GM13977 (cell line): ENCODE measurements around the gene LHX2.
"Not testable (repeated sequence)": the region's sequence is repeated elsewhere in the genome, so short reads cannot be mapped to it uniquely, and the experiment has no call there.

Experiments used
- DNase-seq: peaks from one replicate; pipeline ENCODE4 v3.0.0; 2012; ENCODE audit warnings: low spot score
- in situ Hi-C: fragments of 300-500 bp; cut with MboI; formaldehyde crosslinking; loops from one replicate; pipeline ENCODE4 v1.12.0; 2022; ENCODE audit warnings: low sequenced_read_pairs, low pct_unique_long_range_greater_than_20kb, mixed read lengths, inconsistent platforms; ENCODE audit not compliant: unreplicated experiment
- TF ChIP-seq, protein P1 (sequence below): IDR thresholded peaks from 2 replicates; pipeline ENCODE4 v1.5.1; 2012; ENCODE audit warnings: mild to moderate bottlenecking, control low read depth; ENCODE audit not compliant: insufficient read depth; ENCODE audit errors: extremely low read depth, missing control alignments

The LHX2 gene

DNA sequence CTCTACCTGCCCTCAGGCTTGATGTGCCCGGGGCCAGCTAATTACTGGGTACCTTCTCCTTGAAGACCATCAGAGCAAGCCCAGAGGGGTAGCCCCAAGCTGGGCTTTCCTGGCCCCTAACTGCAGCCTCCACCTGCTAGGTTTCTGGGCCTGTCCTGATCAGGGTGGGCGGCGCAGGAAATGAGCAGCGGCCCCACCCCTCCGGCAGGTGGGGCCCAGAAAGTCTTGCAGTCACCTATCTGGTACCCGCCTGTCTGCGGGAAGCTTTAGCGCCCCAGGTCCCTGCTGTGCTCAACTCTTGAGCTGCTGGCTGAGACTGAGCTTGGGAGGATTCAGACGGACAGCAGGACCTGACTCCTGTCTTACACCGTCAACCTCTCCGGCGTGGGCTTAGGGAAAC, 37.1 kb upstream of the LHX2 start:
- TF ChIP-seq, protein P1, sequence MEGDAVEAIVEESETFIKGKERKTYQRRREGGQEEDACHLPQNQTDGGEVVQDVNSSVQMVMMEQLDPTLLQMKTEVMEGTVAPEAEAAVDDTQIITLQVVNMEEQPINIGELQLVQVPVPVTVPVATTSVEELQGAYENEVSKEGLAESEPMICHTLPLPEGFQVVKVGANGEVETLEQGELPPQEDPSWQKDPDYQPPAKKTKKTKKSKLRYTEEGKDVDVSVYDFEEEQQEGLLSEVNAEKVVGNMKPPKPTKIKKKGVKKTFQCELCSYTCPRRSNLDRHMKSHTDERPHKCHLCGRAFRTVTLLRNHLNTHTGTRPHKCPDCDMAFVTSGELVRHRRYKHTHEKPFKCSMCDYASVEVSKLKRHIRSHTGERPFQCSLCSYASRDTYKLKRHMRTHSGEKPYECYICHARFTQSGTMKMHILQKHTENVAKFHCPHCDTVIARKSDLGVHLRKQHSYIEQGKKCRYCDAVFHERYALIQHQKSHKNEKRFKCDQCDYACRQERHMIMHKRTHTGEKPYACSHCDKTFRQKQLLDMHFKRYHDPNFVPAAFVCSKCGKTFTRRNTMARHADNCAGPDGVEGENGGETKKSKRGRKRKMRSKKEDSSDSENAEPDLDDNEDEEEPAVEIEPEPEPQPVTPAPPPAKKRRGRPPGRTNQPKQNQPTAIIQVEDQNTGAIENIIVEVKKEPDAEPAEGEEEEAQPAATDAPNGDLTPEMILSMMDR: no peak
- in situ Hi-C loops: no loop called here
- no peak for DNase-seq

DNA sequence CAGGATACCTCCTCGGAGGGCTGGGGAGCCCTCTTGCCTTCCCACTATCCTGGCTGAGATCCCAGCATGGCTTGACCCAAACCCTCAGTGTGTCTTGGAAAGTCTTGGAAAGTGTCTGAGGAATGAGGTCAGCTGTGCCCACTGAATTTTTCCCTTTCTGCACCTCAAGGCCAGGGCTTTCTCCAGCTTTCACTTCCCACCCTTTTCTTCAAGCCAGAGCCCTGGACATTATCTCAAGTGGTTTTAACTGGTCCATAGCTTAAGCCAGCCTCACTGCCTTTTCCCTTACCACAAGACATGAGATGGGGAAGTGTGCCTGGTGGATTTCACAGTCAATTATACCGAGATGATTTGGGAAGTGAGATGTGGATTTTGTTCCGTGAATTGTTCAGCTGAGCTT, 35.7 kb upstream of the LHX2 start:
- TF ChIP-seq, protein P1: no peak
- DNase-seq: no peak
- in situ Hi-C loops: no loop called here

DNA sequence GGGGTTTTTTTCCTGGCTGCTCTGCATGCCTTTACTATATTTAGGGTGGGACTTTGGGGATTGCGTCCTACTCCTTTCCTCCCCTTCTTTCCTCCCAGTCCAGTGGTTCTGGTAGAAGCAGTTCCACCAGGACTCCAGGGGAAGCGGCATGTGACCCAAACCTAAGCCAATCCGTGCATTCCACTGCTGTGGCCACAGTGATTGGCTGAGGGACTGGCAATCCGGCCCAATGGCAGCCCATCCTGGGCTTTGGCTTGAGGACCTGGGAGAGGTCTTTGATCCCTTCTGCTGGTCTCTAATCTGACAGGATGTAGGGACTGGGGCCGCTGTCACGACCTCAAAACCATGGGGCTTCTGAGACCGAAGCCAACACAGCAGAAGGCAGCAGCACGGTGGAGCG, 35.0 kb upstream of the LHX2 start:
- in situ Hi-C loops, DNase-seq: not testable (repeated sequence)

DNA sequence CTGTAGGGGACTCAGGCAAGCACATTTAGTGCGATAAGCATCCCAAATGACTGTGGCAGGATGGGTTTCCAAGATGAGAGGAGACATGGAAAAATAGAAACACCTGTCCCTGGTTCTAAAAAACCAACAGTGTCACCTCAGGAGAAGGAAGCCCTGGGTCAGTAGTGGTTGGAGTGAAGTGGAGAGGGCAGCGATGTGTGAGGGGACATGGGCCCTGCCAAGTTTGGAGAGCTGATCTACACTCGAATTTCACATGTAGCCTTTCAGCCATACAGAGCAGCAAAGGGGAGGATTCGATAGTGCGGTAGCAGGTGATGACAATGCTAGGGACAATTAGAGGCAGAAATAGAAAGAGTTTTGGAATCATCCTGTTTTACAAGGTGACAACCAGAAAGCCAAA, 32.6 kb upstream of the LHX2 start:
- no peak for DNase-seq
- in situ Hi-C loops: no loop called here
- TF ChIP-seq, protein P1: no peak

DNA sequence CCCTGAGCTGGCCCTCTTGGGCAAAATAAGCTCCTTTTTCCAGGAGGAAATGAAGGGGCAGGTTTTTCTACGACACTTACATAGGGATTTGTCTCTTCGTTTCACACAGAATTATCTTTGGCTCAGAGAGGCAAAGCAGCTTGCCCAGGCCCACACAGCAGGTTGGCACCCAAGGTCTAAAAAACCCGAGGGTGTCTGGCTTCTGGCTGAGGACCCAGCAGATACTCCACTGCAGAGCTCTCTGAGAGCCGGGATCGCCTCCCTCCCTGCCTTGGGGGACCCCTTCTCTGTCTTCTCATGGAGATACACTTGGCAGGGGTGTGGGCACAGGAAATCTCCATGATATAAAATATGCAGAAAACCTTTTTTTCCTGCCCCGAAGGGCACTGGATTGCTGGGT, 29.0 kb upstream of the LHX2 start:
- TF ChIP-seq, protein P1: no peak
- no peak for DNase-seq
- in situ Hi-C loops: no loop called here

DNA sequence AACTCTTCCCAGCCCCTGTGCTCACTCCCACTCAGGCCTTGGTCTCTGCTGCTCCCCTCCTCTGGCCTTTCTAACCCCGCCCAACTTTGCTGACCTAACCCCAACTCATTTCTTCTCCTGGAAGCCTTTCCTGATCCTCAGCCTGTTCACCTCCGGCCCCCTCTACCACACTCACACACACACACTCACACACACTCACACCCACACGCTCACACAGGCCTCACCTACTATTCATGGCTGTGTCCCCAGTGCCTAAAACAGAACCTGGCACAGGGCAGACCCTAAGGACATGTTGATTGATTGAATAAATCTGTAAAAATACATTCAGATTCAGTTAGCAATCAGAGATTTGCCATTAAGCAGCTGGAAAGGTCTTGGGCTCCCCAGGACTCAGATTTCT, 28.5 kb upstream of the LHX2 start:
- DNase-seq: no peak
- TF ChIP-seq, protein P1: no peak
- in situ Hi-C loops: no loop called here

DNA sequence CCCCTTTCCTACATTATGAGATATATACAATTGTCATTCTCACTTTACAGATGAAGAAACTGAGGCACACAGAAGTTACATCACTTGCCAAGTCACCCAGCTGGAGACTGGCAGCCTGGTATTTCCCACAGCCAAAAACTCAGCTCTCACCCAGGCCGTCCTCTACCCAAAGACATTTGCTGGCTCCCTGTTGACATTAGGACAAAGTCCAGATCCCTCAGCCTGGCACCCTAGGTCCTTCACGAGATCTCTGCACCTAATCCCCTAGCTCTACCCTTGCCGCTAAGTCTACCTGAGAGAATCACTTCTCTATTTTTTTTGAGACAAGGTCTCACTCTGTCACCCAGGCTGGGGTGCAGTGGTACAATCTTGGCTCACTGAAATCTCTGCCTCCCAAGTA, 26.8 kb upstream of the LHX2 start:
- no peak for DNase-seq
- in situ Hi-C loops: no loop called here
- TF ChIP-seq, protein P1: no peak
